NCI-H2227 treated with DMSO at 0.1 percent for 48 hours (cell line): ENCODE measurements around the gene LRTM2.

Experiments
- DNase-seq: peaks from one replicate; lab custom pipeline; 2025; lab: John Stamatoyannopoulos, UW

LRTM2 gene

GRCh38 chr12:1885082-1885596 lies 64.8 kb downstream of the LRTM2 start:
- DNase-seq: no peak

GRCh38 chr12:1885599-1886245 lies 65.4 kb downstream of the LRTM2 start:
- no peak for DNase-seq
